Colonic mucosa (tissue), 4 donors: ENCODE results near the gene CRTC3. TPM values are rescaled to one million over a fixed set of nuclear protein-coding genes. Genes with fewer than 3 reads are reported as not detected.
"Not testable (repeated sequence)": the region's sequence is repeated elsewhere in the genome, so short reads cannot be mapped to it uniquely, and the experiment has no call there.

Experiments used
- DNase-seq: peaks from one replicate; pipeline ENCODE4 v3.0.0-alpha.2; 2020
- H3K27ac ChIP-seq: fragments of 200-600 bp; one replicate; pipeline ENCODE4 v1.8.0; 2021
- H3K27me3 ChIP-seq: fragments of 200-600 bp; one replicate; pipeline ENCODE4 v1.8.0; 2021
- H3K36me3 ChIP-seq: fragments of 200-600 bp; one replicate; pipeline ENCODE4 v1.8.0; 2021
- H3K4me1 ChIP-seq: fragments of 200-600 bp; one replicate; pipeline ENCODE4 v1.8.0; 2021; ENCODE audit warnings: mild to moderate bottlenecking
- H3K4me3 ChIP-seq: fragments of 200-600 bp; one replicate; pipeline ENCODE4 v1.8.0; 2021
- H3K9ac ChIP-seq, 2 donors: one replicate each; pipeline ENCODE4 v1.7.0; 2013; ENCODE audit warnings: control low read depth in 2 of 2, low read depth in 2 of 2, low read length in 2 of 2
- H3K9me3 ChIP-seq: fragments of 200-600 bp; one replicate; pipeline ENCODE4 v1.8.0; 2021
- intact Hi-C: fragments of 100-400 bp; cut with DNase I; formaldehyde crosslinking; loops from one replicate; pipeline ENCODE4 v1.14.1; 2022
- total RNA-seq, 2 donors: library from RNA; stranded (reverse); fragmentation: NEBNext Ultra II Directional in 1 of 2; extraction: Animal tissue kit (Norgen Biotek cat#: 25700) in 1 of 2; gene quantifications; one replicate each; pipeline ENCODE4 v1.2.1, GENCODE V29; 2021
- TF ChIP-seq, protein P1 (sequence below): fragments of 200-600 bp; IDR thresholded peaks from one replicate; pipeline ENCODE4 v1.8.0; 2022; ENCODE audit warnings: antibody characterized with exemption, mild to moderate bottlenecking
- donor health status: healthy.
- donor health status: DM: no; HTN: no; CAD: no.
- donor health status: DM: no; HTN: no; CAD: no.

Gene CRTC3
- total RNA-seq, 2 donors from 2014 or later = 16.1 to 24.2 TPM

DNA sequence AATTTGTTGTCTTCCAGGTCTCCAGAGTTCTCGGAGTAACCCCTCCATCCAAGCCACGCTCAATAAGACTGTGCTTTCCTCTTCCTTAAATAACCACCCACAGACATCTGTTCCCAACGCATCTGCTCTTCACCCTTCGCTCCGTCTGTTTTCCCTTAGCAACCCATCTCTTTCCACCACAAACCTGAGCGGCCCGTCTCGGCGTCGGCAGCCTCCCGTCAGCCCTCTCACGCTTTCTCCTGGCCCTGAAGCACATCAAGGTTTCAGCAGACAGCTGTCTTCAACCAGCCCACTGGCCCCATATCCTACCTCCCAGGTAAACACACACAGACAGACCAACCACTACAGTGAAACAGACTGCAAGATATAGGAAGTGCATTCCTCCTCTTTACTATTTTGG is 99.5 kb downstream of the CRTC3 start:
- DNase-seq = no peak
- Histone ChIP-seq H3K4me3 (no peak overlapping the region), H3K4me1 (no peaks in the 10 kb centered on the region), H3K27ac (no peak overlapping the region), H3K9me3 (no peaks in the 10 kb centered on the region), H3K9ac (no peak overlapping the region), H3K27me3 (no peaks in the 10 kb centered on the region), H3K36me3 (peaks cover 15% of the 10 kb centered on the region)
- TF ChIP-seq, protein P1, sequence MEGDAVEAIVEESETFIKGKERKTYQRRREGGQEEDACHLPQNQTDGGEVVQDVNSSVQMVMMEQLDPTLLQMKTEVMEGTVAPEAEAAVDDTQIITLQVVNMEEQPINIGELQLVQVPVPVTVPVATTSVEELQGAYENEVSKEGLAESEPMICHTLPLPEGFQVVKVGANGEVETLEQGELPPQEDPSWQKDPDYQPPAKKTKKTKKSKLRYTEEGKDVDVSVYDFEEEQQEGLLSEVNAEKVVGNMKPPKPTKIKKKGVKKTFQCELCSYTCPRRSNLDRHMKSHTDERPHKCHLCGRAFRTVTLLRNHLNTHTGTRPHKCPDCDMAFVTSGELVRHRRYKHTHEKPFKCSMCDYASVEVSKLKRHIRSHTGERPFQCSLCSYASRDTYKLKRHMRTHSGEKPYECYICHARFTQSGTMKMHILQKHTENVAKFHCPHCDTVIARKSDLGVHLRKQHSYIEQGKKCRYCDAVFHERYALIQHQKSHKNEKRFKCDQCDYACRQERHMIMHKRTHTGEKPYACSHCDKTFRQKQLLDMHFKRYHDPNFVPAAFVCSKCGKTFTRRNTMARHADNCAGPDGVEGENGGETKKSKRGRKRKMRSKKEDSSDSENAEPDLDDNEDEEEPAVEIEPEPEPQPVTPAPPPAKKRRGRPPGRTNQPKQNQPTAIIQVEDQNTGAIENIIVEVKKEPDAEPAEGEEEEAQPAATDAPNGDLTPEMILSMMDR = no peak
- intact Hi-C loops = no loop called here

DNA sequence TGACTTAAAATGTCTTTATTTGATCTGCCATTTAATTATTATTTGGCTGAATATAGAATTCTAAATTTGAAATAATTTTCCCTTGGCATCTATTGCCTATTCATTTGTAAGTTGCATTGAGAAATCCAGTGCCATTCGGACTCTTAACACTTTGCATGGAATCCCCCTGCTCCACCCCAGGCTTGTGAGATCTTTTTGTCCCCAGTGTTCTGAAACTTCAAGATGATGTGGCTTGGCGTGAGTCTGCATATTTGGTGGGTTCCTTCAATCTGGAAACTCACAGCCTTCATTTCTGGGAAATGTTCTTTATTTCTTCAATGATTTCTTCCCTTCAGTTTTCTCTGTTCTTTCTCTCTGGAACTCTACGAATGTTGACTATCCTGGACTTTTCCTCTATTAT is 103.6 kb downstream of the CRTC3 start:
- peaks cover 13% of the 10 kb centered on the region for H3K36me3 ChIP-seq
- TF ChIP-seq, protein P1 = no peak
- H3K9ac ChIP-seq = no peak overlapping the region
- DNase-seq = no peak
- intact Hi-C loops = no loop called here
- no peak overlapping the region for H3K27ac ChIP-seq
- no peaks in the 10 kb centered on the region for H3K4me1 ChIP-seq
- H3K9me3 ChIP-seq = no peaks in the 10 kb centered on the region
- H3K4me3 ChIP-seq = no peak overlapping the region
- no peaks in the 10 kb centered on the region for H3K27me3 ChIP-seq

DNA sequence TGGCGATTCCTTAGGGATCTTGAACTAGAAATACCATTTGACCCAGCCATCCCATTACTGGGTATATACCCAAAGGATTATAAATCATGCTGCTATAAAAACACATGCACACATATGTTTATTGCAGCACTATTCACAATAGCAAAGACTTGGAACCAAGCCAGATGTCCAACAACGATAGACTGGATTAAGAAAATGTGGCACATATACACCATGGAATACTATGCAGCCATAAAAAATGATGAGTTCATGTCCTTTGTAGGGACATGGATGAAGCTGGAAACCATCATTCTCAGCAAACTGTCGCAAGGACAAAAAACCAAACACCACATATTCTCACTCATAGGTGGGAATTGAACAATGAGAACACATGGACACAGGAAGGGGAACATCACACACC is 107.3 kb downstream of the CRTC3 start:
- intact Hi-C loops, H3K9ac ChIP-seq, H3K9me3 ChIP-seq, H3K4me3 ChIP-seq, H3K4me1 ChIP-seq, H3K27ac ChIP-seq, DNase-seq, H3K36me3 ChIP-seq, H3K27me3 ChIP-seq: not testable (repeated sequence)

DNA sequence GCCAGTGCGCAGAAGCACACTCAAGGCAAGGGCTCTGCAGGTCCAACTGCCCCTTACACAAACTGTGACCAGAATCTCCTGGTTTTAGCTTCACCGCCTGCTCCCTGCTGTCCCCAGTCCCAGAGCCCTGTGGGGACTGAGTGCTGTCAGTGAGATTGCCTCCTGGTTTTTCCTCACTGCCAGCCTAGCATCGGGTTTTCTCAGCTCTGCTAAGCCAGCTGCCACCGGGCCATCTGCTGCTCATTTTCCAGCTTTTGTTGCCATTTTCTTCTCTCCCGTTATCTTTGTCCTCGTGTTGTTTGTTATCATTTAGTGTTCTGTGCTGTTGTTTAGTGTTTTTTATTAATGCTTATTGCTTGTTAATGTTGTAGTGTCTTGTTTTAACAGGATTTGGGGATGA is 108.0 kb downstream of the CRTC3 start:
- Histone ChIP-seq H3K27me3 (no peaks in the 10 kb centered on the region), H3K4me1 (no peaks in the 10 kb centered on the region), H3K4me3 (no peak overlapping the region), H3K9ac (no peak overlapping the region), H3K27ac (no peak overlapping the region), H3K9me3 (no peaks in the 10 kb centered on the region), H3K36me3 (peaks cover 4% of the 10 kb centered on the region)
- TF ChIP-seq, protein P1 = no peak
- intact Hi-C loops = no loop called here
- DNase-seq = no peak

DNA sequence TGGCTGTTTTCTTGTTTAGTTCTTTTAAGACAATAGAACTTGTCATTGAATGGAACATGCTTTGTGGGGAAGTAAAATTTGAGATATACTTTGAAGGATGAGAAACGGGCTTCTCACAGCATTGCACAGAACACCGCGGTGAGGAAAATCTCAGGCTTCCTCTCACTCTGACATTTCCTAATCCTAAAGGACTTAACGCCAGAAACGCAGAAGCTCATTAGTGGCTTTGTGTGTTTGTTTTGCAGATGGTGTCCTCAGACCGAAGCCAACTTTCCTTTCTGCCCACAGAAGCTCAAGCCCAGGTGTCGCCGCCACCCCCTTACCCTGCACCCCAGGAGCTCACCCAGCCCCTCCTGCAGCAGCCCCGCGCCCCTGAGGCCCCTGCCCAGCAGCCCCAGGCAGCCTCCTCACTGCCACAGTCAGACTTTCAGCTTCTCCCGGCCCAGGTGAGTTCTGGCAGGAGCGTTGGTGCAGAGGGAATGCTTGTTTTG is 108.5 kb downstream of the CRTC3 start:
- peaks cover 4% of the 10 kb centered on the region for H3K36me3 ChIP-seq
- DNase-seq = no peak
- intact Hi-C loops = no loop called here
- no peaks in the 10 kb centered on the region for H3K27me3 ChIP-seq
- H3K4me1 ChIP-seq = no peaks in the 10 kb centered on the region
- H3K27ac ChIP-seq = no peak overlapping the region
- no peak overlapping the region for H3K9ac ChIP-seq
- no peaks in the 10 kb centered on the region for H3K9me3 ChIP-seq
- TF ChIP-seq, protein P1 = no peak
- no peak overlapping the region for H3K4me3 ChIP-seq

DNA sequence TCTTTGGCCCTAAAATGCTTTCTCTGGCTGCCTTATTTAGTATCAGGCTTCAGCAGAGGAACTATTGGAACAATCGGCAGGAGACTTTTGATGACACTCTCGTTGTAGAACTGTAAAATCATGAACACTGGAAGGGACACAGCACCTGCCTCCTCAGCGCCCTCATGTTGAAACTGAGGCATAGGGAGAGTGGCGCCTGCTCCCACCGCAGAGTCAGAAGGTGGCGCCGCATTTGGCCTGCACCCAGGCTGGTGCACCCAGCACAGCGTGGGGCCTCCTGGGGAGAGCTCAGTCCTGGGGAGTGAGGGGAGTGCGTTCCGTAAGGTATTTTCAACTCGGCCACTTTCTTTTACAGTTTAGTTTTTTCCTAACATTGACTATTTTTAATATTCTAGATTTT is 109.2 kb downstream of the CRTC3 start:
- DNase-seq = no peak
- Histone ChIP-seq H3K27ac (no peak overlapping the region), H3K27me3 (no peaks in the 10 kb centered on the region), H3K9ac (no peak overlapping the region), H3K4me3 (no peak overlapping the region), H3K4me1 (no peaks in the 10 kb centered on the region), H3K9me3 (no peaks in the 10 kb centered on the region), H3K36me3 (peaks cover 4% of the 10 kb centered on the region)
- intact Hi-C loops = no loop called here
- TF ChIP-seq, protein P1 = no peak
